Measurements from ENCODE around the gene FOXL2NB.

Gene FOXL2NB

GRCh38 chr3:138947495-138948121 lies 591 bp downstream of the FOXL2NB start:
- DNase-seq, result no peak

GRCh38 chr3:138948371-138949001 lies 1.5 kb downstream of the FOXL2NB start:
- no peak for DNase-seq

DNA sequence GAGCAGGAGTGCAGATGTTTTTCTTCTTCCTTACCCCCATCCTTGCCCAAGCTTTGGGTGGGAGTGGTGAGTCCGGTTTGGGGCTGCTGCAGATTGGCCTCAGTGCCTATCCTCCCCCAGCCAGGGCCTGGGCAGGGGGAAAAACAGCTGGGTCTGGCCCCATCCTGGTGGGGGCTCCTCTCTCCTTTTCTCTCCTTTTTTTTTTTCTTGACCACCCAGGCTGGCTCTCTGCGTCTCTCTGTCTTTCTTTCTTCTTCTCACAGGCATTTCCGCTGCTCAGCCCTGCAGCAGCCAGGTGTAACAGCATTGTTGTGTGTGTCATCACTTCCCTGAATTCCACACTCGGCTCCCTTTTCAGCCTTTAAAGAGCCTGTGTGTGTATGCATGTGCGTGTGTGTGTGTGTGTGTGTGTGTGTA lies 2.0 kb downstream of the FOXL2NB start:
- no peak for DNase-seq

DNA sequence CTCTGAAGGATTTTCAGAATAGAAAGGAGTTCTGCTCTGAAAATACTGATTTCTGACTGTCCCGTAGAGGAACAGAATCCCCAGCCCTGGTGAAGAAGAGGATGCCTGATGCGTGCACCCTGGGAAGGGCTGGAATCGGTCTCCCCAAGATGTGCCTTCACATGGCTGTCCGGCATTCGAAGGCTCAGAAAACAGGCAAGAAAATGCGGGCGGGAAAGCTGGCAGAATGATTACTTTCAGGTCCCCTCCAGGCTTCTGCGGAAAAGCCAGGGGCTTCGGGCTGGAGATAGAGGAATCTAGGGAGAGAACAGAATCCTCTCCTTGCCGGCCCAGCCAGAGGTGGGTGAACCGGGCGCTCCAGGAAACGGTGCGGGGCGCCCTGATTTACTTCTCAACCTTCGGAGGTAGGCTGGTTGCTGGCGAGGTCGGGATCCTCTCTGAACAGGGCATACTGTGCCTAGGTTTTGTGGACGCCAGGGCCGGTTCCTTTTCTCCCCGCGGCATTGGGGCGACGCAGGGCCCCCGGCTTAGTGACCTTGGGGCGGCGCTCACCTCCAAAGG lies 2.5 kb downstream of the FOXL2NB start:
- no peak for DNase-seq

- no peak for DNase-seq
Measured at GRCh38 chr3:138950006-138950644, 3.1 kb downstream of the FOXL2NB start.

GRCh38 chr3:138950701-138951100 lies 3.7 kb downstream of the FOXL2NB start:
- DNase-seq, result no peak

DNA sequence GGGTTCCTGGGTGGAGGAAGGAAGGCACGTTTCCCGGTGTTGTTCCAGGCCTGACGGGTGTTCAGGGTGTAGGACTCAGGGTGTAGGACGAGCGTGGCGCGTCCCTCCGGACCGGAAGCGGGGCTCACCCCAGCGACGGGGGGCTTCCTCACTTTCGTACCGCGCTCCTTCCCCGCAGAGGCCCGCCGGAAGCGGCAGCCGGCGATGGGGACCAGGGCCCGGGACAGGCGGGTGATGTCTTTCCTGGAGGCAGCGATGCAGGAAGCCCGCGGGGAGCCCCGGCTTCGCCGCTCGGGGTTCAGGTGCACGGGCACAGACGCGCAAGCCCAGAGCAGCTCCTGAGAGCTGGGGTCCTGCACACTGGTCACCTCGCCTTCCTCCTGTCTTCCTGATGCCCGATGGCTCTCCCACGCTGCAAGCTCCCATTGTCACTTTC lies 13.4 kb downstream of the FOXL2NB start:
- no peak for DNase-seq

- DNase-seq, result no peak
Measured at GRCh38 chr3:138962854-138963560, 16.0 kb downstream of the FOXL2NB start.

DNA sequence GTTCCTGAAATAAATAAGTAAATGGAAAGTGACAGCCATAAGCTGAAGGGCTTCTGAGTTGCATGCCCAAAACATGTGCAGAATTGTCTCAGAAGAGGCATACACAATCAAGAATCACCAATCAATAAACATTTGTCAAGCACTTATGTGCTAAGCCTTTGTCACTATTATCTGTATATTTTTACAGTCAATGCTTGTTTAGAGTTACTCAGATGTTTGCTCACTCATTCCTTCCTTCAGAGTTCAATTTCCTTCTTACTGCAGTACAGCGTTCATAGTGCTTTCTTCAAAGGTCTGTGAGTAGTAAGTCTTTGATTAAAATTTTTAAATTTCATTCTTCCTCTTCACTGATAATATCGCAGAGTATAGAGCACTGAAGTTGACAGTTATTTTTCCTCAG lies 17.2 kb downstream of the FOXL2NB start:
- no peak for DNase-seq

DNA sequence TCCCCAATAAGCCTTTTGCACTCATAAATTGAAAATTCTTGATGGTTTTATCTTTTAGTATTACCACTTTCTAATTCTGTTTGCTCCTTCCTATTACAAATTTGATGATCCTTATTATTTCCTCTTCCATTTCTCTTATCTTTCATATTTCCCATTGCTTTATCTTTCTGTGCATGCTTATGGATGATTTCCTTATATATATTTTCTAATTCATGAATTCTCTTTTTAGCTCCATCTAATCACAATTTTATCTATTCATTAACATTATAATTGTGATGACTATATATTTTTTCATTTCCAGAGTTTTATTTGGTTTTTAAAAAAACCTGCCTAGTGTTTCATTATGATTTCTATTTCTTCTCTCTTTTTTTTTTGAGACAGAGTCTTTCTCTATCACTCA lies 17.9 kb downstream of the FOXL2NB start:
- no peak for DNase-seq

DNA sequence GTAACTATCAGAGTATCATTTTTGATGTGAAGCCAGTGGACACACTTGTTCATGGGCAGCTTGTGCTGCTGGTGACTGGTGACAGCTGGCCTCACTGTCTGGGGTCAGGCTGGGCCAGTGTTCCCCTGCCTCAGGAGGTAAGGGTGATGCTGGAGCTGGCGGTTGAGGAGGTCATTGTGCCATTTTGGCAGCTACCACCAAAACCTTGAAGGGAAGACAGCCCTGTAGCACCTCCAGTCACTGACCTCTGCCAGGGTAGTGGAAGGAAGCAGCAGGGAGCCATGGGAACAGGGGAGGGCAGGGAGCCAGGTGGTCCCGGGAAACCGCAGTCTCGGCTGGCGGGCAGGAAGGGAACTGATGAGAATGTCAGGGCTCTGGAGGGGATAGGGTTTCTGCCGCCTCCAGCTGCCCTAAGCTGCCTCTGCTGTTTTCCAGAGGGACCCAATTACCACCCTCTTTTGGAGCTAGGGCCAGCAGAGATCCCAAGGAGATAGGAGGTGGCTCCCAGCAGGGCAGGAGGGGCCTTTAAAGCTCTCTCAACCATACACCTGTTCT lies 24.8 kb downstream of the FOXL2NB start:
- no peak for DNase-seq

GRCh38 chr3:138972941-138973340 lies 25.9 kb downstream of the FOXL2NB start:
- no peak for DNase-seq

- no peak for DNase-seq
Measured at GRCh38 chr3:138974462-138974861, 27.4 kb downstream of the FOXL2NB start.

DNA sequence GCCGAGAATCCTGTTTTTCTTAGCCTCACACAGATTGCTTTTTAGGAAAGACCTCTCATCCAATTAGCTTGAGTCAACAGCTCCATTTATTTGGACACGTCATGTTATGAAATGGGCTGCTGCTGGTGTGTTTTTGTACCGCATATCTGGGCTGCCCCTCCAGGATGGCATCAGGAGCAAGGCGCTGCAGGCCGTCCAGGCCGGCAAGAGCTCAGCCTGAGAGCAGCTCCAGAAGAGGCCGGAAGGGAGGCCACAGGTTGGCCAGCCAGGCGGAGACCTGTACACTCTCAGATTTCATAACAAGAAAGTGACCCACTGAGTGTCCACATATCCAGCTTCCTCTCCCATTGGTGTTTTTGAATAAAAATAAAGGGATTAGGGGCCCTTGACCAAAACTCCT lies 28.3 kb downstream of the FOXL2NB start:
- no peak for DNase-seq

GRCh38 chr3:138976047-138976446 lies 29.0 kb downstream of the FOXL2NB start:
- no peak for DNase-seq

DNA sequence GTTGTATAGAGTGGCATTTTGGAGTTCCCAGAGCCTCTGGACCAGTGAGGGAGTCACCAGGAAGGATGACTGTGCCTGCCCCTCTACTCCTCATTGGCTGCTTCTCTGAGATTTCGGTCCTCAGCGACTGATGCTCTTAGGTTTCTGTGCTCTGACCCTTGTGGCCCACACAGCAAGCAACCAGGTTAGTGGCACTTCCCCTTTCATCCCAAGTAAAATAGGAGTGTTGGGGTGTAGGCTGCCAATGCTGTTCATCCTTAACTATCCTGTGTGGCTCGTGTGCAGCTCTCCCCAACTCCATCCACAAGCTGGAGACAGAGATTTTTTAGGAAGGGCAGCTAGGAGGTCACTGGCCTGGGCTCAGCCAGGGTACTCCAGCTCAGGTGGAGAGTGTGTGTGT lies 37.8 kb downstream of the FOXL2NB start:
- no peak for DNase-seq

GRCh38 chr3:138985932-138986331 lies 38.9 kb downstream of the FOXL2NB start:
- DNase-seq, result no peak

DNA sequence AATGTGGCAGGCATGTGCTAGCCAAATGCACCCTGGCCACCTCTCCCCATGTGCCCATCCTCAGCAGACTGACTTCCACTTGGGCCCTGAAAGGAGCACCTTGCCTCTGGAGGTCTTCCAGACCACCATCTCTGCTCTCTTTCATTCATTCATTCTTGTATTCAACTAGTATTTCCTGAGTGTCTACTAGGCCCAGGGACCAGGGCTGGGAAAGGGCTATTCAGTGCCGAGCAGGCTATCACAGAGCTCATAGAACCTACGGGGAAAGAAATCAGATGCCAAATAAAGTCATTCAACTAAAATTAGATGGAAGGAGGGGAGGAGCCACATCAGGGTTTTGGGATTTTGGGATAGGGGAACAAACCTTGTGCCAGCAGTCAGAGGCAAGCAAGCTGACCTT lies 40.2 kb downstream of the FOXL2NB start:
- no peak for DNase-seq

GRCh38 chr3:138995706-138996105 lies 48.7 kb downstream of the FOXL2NB start:
- no peak for DNase-seq

Data from SW 1271 (cell line).